Smooth muscle cell (in vitro differentiated cells): Measurements from ENCODE around the gene LCE2A. TPM values are rescaled to one million over a fixed set of nuclear protein-coding genes. Genes with fewer than 3 reads are reported as not detected.

Experiments
- DNase-seq: peaks from one replicate; lab custom pipeline; 2025; ENCODE audit not compliant: unreplicated experiment; lab: John Stamatoyannopoulos, UW
- H2AFZ ChIP-seq: fragments of 200-600 bp; sonication (generic); 2 replicates; pipeline ENCODE4 v1.6.0; 2016; ENCODE audit warnings: antibody characterized with exemption, low read depth, mild to moderate bottlenecking
- H3F3A ChIP-seq: fragments of 200-600 bp; sonication (generic); 2 replicates; pipeline ENCODE4 v1.6.0; 2017; ENCODE audit warnings: antibody characterized with exemption, low read depth
- H3K27ac ChIP-seq: fragments of 200-600 bp; sonication (generic); 2 replicates; pipeline ENCODE4 v1.5.1; 2016; ENCODE audit warnings: low read depth, mild to moderate bottlenecking
- H3K27me3 ChIP-seq: fragments of 200-600 bp; sonication (generic); 2 replicates; pipeline ENCODE4 v1.6.1; 2016; ENCODE audit warnings: low read depth, mild to moderate bottlenecking
- H3K36me3 ChIP-seq: fragments of 200-600 bp; sonication (generic); 2 replicates; pipeline ENCODE4 v1.5.1; 2016; ENCODE audit warnings: low read depth
- H3K4me1 ChIP-seq: fragments of 200-600 bp; sonication (generic); 2 replicates; pipeline ENCODE4 v1.5.1; 2016; ENCODE audit warnings: low read depth
- H3K4me2 ChIP-seq: fragments of 200-600 bp; sonication (generic); 2 replicates; pipeline ENCODE4 v1.6.0; 2016; ENCODE audit warnings: mild to moderate bottlenecking
- H3K4me3 ChIP-seq: fragments of 200-600 bp; sonication (generic); 2 replicates; pipeline ENCODE4 v1.5.1; 2016; ENCODE audit warnings: mild to moderate bottlenecking
- H3K79me2 ChIP-seq: fragments of 200-600 bp; sonication (generic); 2 replicates; pipeline ENCODE4 v1.6.0; 2016; ENCODE audit warnings: low read depth, mild to moderate bottlenecking
- H3K9ac ChIP-seq: fragments of 200-600 bp; sonication (generic); 2 replicates; pipeline ENCODE4 v1.6.0; 2016; ENCODE audit warnings: low read depth
- H3K9me3 ChIP-seq: fragments of 200-600 bp; sonication (generic); replicated peaks from 2 replicates; pipeline ENCODE4 v1.5.1; 2016; ENCODE audit warnings: low read depth
- H4K20me1 ChIP-seq: fragments of 200-600 bp; sonication (generic); 2 replicates; pipeline ENCODE4 v1.6.0; 2016; ENCODE audit warnings: low read depth
- CTCF ChIP-seq: fragments of 200-600 bp; sonication (generic); IDR thresholded peaks from 2 replicates; pipeline ENCODE4 v1.5.1; 2017; ENCODE audit warnings: borderline replicate concordance, mild to moderate bottlenecking, antibody characterized with exemption; ENCODE audit not compliant: insufficient read depth, poor library complexity, severe bottlenecking
- WGBS: methylation state at CpG from one replicate; pipeline ENCODE4 v1.1.7; 2016; ENCODE audit warnings: low lambda C conversion rate; 5-methylcytosine and 5-hydroxymethylcytosine counted together
- polyA plus RNA-seq: library from polyadenylated mRNA; unstranded; fragments of >200 nt; fragmentation: Nextera tagmentation; extraction: Ambion mirVana; gene quantifications from 2 replicates; pipeline ENCODE4 v1.2.1, GENCODE V29; 2016
- total RNA-seq: library from RNA; depleted of rRNA; stranded (reverse); fragments of >200 nt; gene quantifications from 2 replicates; pipeline ENCODE4 v1.2.3, GENCODE V29; 2014

Gene LCE2A
- total RNA-seq (not detected in 2 replicates), polyA plus RNA-seq (not detected in 2 replicates)

GRCh38 chr1:152697701-152698600 is at the start of gene LCE2A:
TSS of gene LCE2A (plus strand) at chr1:152698345. CDS start at chr1:152698902, 557 bp downstream.
- no peaks in the 10 kb centered on the region for H3K4me1 ChIP-seq
- H3K27me3 ChIP-seq = no peaks in the 10 kb centered on the region
- H3K4me2 ChIP-seq = no peak within 1 kb of the TSS
- H3K4me3 ChIP-seq = no peak within 1 kb of the TSS
- H3K9ac ChIP-seq = no peak within 1 kb of the TSS
- H3F3A ChIP-seq = no peaks in the 10 kb centered on the region
- no peak within 1 kb of the TSS for H2AFZ ChIP-seq
- no peaks in the 10 kb centered on the region for H4K20me1 ChIP-seq
- H3K79me2 ChIP-seq = no peaks in the 10 kb centered on the region
- no peak for TF ChIP-seq CTCF
- no peak within 1 kb of the TSS for H3K27ac ChIP-seq
- peaks cover 11% of the 10 kb centered on the region for H3K9me3 ChIP-seq
- WGBS = 50% methylated on average over 4 of the region's 4 CpGs
- H3K36me3 ChIP-seq = no peaks in the 10 kb centered on the region
- no peak for DNase-seq

- H3K4me1 ChIP-seq = no peaks in the 10 kb centered on the region
- no peak for DNase-seq
- no peaks in the 10 kb centered on the region for H3K79me2 ChIP-seq
- no peaks in the 10 kb centered on the region for H3K27me3 ChIP-seq
- no peak overlapping the region for H3K4me3 ChIP-seq
- no peaks in the 10 kb centered on the region for H4K20me1 ChIP-seq
- 35% methylated on average over 10 of the region's 10 CpGs for WGBS
- H3K9me3 ChIP-seq = peaks cover 16% of the 10 kb centered on the region
- no peak for TF ChIP-seq CTCF
- H3F3A ChIP-seq = no peaks in the 10 kb centered on the region
- no peak overlapping the region for H2AFZ ChIP-seq
- no peaks in the 10 kb centered on the region for H3K36me3 ChIP-seq
- H3K4me2 ChIP-seq = no peak overlapping the region
- no peak overlapping the region for H3K9ac ChIP-seq
- no peak overlapping the region for H3K27ac ChIP-seq
Measured at GRCh38 chr1:152654110-152654509, 44.0 kb upstream of the LCE2A start.

GRCh38 chr1:152656459-152656858 is 41.7 kb upstream of the LCE2A start:
- 60% methylated on average over 2 of the region's 2 CpGs for WGBS
- no peak overlapping the region for H3K4me3 ChIP-seq
- H3K27ac ChIP-seq = no peak overlapping the region

More at GRCh38 chr1:152656459-152656858, 41.7 kb upstream of the LCE2A start:
- Histone ChIP-seq H3K9ac (no peak overlapping the region), H3K4me1 (no peaks in the 10 kb centered on the region), H3K79me2 (no peaks in the 10 kb centered on the region), H3K27me3 (no peaks in the 10 kb centered on the region), H3K4me2 (no peak overlapping the region), H3K36me3 (no peaks in the 10 kb centered on the region), H4K20me1 (no peaks in the 10 kb centered on the region), H3F3A (no peaks in the 10 kb centered on the region), H3K9me3 (peaks cover 7% of the 10 kb centered on the region), H2AFZ (no peak overlapping the region)
- no peak for DNase-seq
- TF ChIP-seq CTCF = no peak
